Measurements from ENCODE around the gene LRP1B. TPM values are rescaled to one million over a fixed set of nuclear protein-coding genes. Genes with fewer than 3 reads are reported as not detected.

Gene LRP1B
- total RNA-seq, 2 experiments from 2014 or later: not detected

DNA sequence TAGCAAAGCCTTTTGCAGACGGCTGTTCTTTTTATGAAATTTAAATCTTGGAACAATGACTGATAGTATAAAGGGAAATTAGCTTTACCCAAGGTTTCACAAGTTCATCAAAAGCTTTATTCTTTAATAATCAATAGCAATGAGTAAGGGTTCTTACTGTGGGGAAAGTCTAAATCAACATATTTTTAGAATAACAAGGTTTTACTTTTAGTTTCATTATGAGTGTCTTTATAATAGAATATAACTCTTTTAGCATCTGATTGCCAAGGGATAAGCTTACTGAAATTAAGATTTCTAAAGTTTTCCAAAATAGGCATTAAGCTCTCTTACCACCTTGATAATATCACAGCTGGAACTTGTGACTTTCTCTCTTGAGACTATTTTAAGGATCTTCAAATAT is 1489.7 kb downstream of the LRP1B start:
- no peak for ATAC-seq
- no peak for DNase-seq
- Mint-ChIP-seq H3K36me3 (ENCODE audit: low read depth) (no peaks in the 10 kb centered on the region), H3K4me1 (ENCODE audit: low read depth) (no peaks in the 10 kb centered on the region), H3K27me3 (ENCODE audit: low read depth) (no peaks in the 10 kb centered on the region), H3K9me3 (ENCODE audit: insufficient read depth) (peaks cover 5% of the 10 kb centered on the region), H3K4me3 (no peak overlapping the region), H3K27ac (no peak overlapping the region)
- ChIA-PET POLR2A (no interaction called here), CTCF (no interaction called here)

- Mint-ChIP-seq H3K27me3 (ENCODE audit: low read depth) (no peaks in the 10 kb centered on the region), H3K27ac (no peak overlapping the region), H3K36me3 (ENCODE audit: low read depth) (no peaks in the 10 kb centered on the region), H3K4me1 (ENCODE audit: low read depth) (no peaks in the 10 kb centered on the region), H3K4me3 (no peak overlapping the region), H3K9me3 (ENCODE audit: insufficient read depth) (peaks cover 5% of the 10 kb centered on the region)
- CTCF ChIA-PET: no interaction called here
- ATAC-seq: no peak
- POLR2A ChIA-PET: no interaction called here
- DNase-seq: no peak
These were observed 1491.2 kb downstream of the LRP1B start for GRCh38 chr2:140639628-140640027.

DNA sequence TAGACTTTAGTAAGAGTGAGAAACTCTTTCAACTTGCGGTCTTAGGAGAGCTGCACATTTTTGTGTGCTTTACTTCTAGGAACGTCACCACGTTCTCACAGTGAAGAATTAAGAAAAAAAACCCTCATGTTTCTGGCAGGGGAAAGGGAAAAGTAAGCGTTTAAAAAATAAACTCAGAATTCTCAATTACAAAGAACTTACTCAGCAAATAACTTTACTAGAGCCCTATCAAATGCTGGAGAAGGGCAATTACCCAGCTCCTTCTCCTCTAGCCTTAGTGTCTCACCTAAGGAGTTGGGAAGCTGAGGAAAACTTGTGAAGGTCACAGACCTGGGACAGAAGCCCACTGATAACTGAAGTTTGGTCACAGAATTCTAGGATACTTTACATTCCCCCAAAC is 1500.3 kb downstream of the LRP1B start:
- DNase-seq (no peak), ATAC-seq (no peak)
- Mint-ChIP-seq H3K4me1 (ENCODE audit: low read depth) (no peaks in the 10 kb centered on the region), H3K9me3 (ENCODE audit: insufficient read depth) (peaks cover 25% of the 10 kb centered on the region), H3K27ac (no peak overlapping the region), H3K4me3 (no peak overlapping the region), H3K36me3 (ENCODE audit: low read depth) (no peaks in the 10 kb centered on the region), H3K27me3 (ENCODE audit: low read depth) (no peaks in the 10 kb centered on the region)
- ChIA-PET CTCF (no interaction called here), POLR2A (no interaction called here)

DNA sequence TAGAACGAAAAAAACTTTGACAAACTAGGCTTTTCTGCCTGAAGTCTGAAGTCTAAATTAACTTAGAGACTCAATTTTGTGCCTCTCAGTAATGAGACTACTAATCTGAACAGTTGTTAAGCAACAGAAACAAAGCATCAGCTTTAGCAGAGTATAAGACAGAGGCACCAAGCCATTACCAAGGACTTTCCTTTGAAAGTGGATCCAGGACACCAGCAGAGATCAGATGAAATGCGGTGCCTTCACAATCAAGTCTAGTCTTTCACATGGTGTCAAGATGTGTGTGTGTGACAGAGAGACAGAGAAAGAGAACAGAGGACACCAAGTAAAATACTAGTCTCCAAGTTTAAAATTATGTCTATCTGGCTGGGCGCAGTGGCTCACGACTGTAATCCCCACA is 1502.9 kb downstream of the LRP1B start:
- Mint-ChIP-seq H3K4me3 (no peak overlapping the region), H3K36me3 (ENCODE audit: low read depth) (no peaks in the 10 kb centered on the region), H3K9me3 (ENCODE audit: insufficient read depth) (peaks cover 13% of the 10 kb centered on the region), H3K4me1 (ENCODE audit: low read depth) (no peaks in the 10 kb centered on the region), H3K27me3 (ENCODE audit: low read depth) (no peaks in the 10 kb centered on the region), H3K27ac (no peak overlapping the region)
- DNase-seq (no peak), ATAC-seq (no peak)
- POLR2A ChIA-PET: no interaction called here
- CTCF ChIA-PET: no interaction called here

- ChIA-PET POLR2A (no interaction called here), CTCF (no interaction called here)
- Mint-ChIP-seq H3K27me3 (ENCODE audit: low read depth) (no peaks in the 10 kb centered on the region), H3K36me3 (ENCODE audit: low read depth) (no peaks in the 10 kb centered on the region), H3K27ac (no peak overlapping the region), H3K9me3 (ENCODE audit: insufficient read depth) (peaks cover 13% of the 10 kb centered on the region), H3K4me3 (no peak overlapping the region), H3K4me1 (ENCODE audit: low read depth) (no peaks in the 10 kb centered on the region)
- DNase-seq (no peak), ATAC-seq (no peak)
These were observed 1503.7 kb downstream of the LRP1B start for GRCh38 chr2:140627136-140627535.

DNA sequence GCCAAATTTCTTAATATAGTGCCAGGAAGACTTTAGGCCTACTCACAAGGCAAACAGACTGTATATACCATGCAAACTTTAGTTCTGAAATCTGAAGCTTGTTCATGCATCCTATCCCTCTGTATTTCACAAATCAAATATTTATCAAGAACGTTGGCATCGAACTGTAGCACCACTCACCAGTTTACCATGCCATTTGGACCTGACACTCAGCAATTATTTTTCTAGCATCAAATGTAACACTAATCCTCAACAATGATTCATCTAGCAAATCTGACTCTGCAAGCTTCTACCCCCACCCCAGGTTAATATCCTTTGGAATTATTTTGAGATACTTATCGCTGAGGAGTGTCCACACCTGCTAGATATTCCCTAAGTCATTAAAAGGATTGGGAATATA is 1506.6 kb downstream of the LRP1B start:
- CTCF ChIA-PET: no interaction called here
- H3K4me3 Mint-ChIP-seq: no peak overlapping the region
- H3K27me3 Mint-ChIP-seq (ENCODE audit: low read depth): no peaks in the 10 kb centered on the region
- ATAC-seq (no peak), DNase-seq (no peak)
- H3K4me1 Mint-ChIP-seq (ENCODE audit: low read depth): no peaks in the 10 kb centered on the region
- H3K9me3 Mint-ChIP-seq (ENCODE audit: insufficient read depth): peaks cover 4% of the 10 kb centered on the region
- no peaks in the 10 kb centered on the region for H3K36me3 Mint-ChIP-seq (ENCODE audit: low read depth)
- POLR2A ChIA-PET: no interaction called here
- H3K27ac Mint-ChIP-seq: no peak overlapping the region

DNA sequence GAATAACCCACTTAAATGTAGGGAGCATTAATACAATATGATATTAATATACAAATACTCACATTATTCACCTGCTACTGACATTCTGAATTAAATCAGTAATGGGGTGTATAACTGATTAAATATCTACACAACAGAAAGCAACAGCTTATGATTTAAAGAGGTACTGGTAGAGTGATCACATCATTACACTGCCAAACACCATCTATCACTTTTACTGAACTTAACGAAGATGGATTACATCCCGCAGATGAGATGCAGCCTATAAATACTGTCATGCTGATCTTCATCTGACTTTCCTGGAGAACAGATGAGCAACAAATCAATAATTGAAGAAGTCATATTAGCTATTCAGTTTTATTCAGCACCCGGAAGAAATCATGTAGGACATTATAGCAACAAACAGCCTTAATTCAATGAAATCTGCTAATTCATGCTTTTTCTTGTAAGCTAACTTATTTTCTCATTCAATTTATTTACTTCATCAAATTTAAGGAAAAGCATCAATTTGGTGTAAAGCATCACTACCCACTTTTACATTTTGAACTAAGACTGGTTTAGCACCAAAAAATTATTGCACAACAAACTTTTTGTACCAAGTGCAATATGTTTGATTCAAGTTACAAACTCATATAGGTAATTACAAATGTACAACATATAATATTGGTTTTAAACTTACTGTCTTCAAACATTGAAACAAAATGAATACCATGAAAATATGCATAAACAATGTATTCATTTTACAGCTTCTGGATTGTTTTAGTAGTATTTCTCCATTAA is 1509.0 kb downstream of the LRP1B start:
- Mint-ChIP-seq H3K27me3 (ENCODE audit: low read depth) (no peaks in the 10 kb centered on the region), H3K27ac (no peak overlapping the region), H3K4me3 (no peak overlapping the region), H3K36me3 (ENCODE audit: low read depth) (no peaks in the 10 kb centered on the region), H3K4me1 (ENCODE audit: low read depth) (no peaks in the 10 kb centered on the region), H3K9me3 (ENCODE audit: insufficient read depth) (no peaks in the 10 kb centered on the region)
- POLR2A ChIA-PET: no interaction called here
- DNase-seq: no peak
- CTCF ChIA-PET: no interaction called here
- ATAC-seq: no peak

DNA sequence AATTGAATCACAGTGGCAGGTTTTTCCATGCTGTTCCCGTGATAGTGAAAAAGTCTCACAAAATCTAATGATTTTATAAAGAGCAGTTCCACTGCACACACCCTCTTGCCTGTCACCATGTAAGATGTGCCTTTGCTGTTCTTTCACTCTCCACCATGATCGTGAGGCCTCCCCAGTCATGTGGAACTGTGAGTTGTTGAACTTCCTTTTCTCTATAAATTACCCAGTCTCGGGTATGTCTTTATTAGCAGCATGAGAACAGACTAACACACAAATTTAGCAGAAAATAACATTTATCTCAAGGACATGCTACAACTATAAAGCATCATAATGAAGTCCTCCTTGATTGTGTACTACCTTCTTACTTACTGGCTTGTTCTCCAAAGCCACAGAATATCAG is 1526.0 kb downstream of the LRP1B start:
- no peak overlapping the region for H3K4me3 Mint-ChIP-seq
- CTCF ChIA-PET: no interaction called here
- DNase-seq: no peak
- no peak overlapping the region for H3K27ac Mint-ChIP-seq
- H3K27me3 Mint-ChIP-seq (ENCODE audit: low read depth): no peaks in the 10 kb centered on the region
- H3K4me1 Mint-ChIP-seq (ENCODE audit: low read depth): no peaks in the 10 kb centered on the region
- ATAC-seq: no peak
- H3K9me3 Mint-ChIP-seq (ENCODE audit: insufficient read depth): no peaks in the 10 kb centered on the region
- POLR2A ChIA-PET: no interaction called here
- no peaks in the 10 kb centered on the region for H3K36me3 Mint-ChIP-seq (ENCODE audit: low read depth)

DNA sequence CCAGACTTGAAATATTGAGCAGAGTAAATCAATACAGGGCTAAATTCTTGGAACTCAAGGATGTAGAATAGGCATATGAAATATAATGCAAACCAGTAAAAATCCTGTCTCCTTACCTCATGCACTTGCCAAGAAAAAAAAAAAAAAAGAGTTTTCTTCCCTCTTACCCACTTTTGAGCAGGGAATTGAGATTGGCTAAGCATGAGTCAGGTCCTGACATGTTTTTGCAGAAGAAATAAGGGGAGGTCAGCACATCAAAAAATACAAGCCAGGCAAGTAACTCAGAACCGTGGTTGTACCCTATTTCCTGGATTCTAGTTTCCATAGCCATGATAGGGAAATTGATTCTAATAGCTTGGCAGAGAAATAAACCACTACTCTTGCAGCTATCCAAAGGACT is 1526.7 kb downstream of the LRP1B start:
- ChIA-PET POLR2A (no interaction called here), CTCF (no interaction called here)
- no peaks in the 10 kb centered on the region for H3K27me3 Mint-ChIP-seq (ENCODE audit: low read depth)
- no peaks in the 10 kb centered on the region for H3K36me3 Mint-ChIP-seq (ENCODE audit: low read depth)
- H3K4me3 Mint-ChIP-seq: no peak overlapping the region
- ATAC-seq (no peak), DNase-seq (no peak)
- H3K27ac Mint-ChIP-seq: no peak overlapping the region
- no peaks in the 10 kb centered on the region for H3K4me1 Mint-ChIP-seq (ENCODE audit: low read depth)
- peaks cover 3% of the 10 kb centered on the region for H3K9me3 Mint-ChIP-seq (ENCODE audit: insufficient read depth)

DNA sequence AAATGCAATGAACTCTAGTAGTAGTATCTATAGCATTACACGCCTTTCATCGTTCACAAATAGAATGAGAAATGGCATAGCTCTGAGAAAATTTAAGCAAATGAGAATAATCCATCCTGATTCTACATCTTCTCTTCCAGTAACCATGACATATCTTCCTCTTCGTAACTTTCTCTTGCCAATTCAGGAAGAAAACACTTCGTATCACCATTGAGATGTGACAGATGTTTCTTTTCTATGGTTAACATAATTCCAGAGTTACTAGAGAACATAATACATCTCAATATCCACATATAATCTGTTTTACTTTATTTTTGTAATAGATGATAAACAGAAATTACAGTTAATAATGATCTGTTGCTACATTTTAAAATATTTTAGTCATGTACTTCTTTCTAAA is 1527.4 kb downstream of the LRP1B start:
- Mint-ChIP-seq H3K27me3 (ENCODE audit: low read depth) (no peaks in the 10 kb centered on the region), H3K9me3 (ENCODE audit: insufficient read depth) (peaks cover 4% of the 10 kb centered on the region), H3K4me3 (no peak overlapping the region), H3K4me1 (ENCODE audit: low read depth) (no peaks in the 10 kb centered on the region), H3K36me3 (ENCODE audit: low read depth) (no peaks in the 10 kb centered on the region), H3K27ac (no peak overlapping the region)
- DNase-seq (no peak), ATAC-seq (no peak)
- POLR2A ChIA-PET: no interaction called here
- CTCF ChIA-PET: no interaction called here

- H3K4me3 Mint-ChIP-seq: no peak overlapping the region
- H3K36me3 Mint-ChIP-seq (ENCODE audit: low read depth): no peaks in the 10 kb centered on the region
- H3K27me3 Mint-ChIP-seq (ENCODE audit: low read depth): no peaks in the 10 kb centered on the region
- no peak overlapping the region for H3K27ac Mint-ChIP-seq
- DNase-seq (no peak), ATAC-seq (no peak)
- CTCF ChIA-PET: no interaction called here
- no peaks in the 10 kb centered on the region for H3K4me1 Mint-ChIP-seq (ENCODE audit: low read depth)
- POLR2A ChIA-PET: no interaction called here
- peaks cover 9% of the 10 kb centered on the region for H3K9me3 Mint-ChIP-seq (ENCODE audit: insufficient read depth)
These were observed 1529.0 kb downstream of the LRP1B start for GRCh38 chr2:140601801-140602200.

- ChIA-PET POLR2A (no interaction called here), CTCF (no interaction called here)
- Mint-ChIP-seq H3K36me3 (ENCODE audit: low read depth) (no peaks in the 10 kb centered on the region), H3K9me3 (ENCODE audit: insufficient read depth) (peaks cover 9% of the 10 kb centered on the region), H3K4me1 (ENCODE audit: low read depth) (no peaks in the 10 kb centered on the region), H3K27ac (no peak overlapping the region), H3K4me3 (no peak overlapping the region), H3K27me3 (ENCODE audit: low read depth) (no peaks in the 10 kb centered on the region)
- DNase-seq (no peak), ATAC-seq (no peak)
These were observed 1529.5 kb downstream of the LRP1B start for GRCh38 chr2:140601342-140601741.

DNA sequence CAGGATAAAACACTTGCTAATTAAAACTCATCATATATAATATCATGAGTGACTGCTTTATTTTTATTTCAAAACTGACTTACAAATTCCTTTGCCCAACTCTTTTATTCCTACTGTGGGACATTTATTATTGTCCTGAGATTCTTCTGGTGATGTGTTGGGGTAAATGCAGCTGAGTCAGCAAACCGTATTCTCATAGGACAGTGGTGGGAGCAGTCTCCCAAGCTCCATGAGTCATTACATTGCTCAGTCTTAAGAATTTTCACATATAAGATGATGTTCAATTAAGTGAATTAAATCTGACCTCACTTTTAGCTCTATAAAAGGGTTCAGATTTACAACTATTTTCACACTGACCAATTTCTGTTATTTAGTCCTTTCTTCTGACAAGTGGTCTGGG is 1530.7 kb downstream of the LRP1B start:
- POLR2A ChIA-PET: no interaction called here

More for the DNA sequence above, 1530.7 kb downstream of the LRP1B start:
- H3K27me3 Mint-ChIP-seq (ENCODE audit: low read depth): no peaks in the 10 kb centered on the region
- CTCF ChIA-PET: no interaction called here
- peaks cover 9% of the 10 kb centered on the region for H3K9me3 Mint-ChIP-seq (ENCODE audit: insufficient read depth)
- DNase-seq (no peak), ATAC-seq (no peak)
- H3K27ac Mint-ChIP-seq: no peak overlapping the region
- no peaks in the 10 kb centered on the region for H3K36me3 Mint-ChIP-seq (ENCODE audit: low read depth)
- no peak overlapping the region for H3K4me3 Mint-ChIP-seq
- no peaks in the 10 kb centered on the region for H3K4me1 Mint-ChIP-seq (ENCODE audit: low read depth)

All from activated CD8-positive, alpha-beta T cell treated with anti-CD3 and anti-CD28 coated beads, Interleukin-2, amount 10 ng/mL, durations not matched to agents 7 days and 5 days (primary cell).